HG02588 (cell line): ENCODE measurements around the gene NAA30.

Source experiments
- ATAC-seq: cut with Tn5 transposase; IDR thresholded peaks from one replicate; pipeline ENCODE4 v1.9.1; 2021; ENCODE audit warnings: mild to moderate bottlenecking, moderate library complexity; ENCODE audit not compliant: unreplicated experiment

NAA30 gene

DNA sequence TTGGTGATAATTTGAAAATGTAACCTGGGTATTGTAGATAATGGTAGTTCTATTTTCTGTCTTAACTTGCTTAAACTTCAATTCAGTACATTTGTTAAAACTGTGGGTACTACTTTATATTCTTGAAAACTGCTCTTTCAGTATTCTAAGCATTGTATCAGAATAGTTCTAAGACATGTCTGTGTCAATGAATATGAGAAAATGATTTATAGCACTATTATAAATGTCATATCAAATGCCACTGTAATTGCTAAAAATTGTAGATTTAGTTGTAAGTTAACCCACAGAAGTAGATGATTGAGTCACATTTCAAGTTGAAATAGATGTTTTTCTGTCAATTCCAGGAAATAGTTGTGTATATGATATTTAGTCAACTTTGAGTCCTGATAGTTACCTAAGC, 2.4 kb downstream of the NAA30 start:
- no peak for ATAC-seq

DNA sequence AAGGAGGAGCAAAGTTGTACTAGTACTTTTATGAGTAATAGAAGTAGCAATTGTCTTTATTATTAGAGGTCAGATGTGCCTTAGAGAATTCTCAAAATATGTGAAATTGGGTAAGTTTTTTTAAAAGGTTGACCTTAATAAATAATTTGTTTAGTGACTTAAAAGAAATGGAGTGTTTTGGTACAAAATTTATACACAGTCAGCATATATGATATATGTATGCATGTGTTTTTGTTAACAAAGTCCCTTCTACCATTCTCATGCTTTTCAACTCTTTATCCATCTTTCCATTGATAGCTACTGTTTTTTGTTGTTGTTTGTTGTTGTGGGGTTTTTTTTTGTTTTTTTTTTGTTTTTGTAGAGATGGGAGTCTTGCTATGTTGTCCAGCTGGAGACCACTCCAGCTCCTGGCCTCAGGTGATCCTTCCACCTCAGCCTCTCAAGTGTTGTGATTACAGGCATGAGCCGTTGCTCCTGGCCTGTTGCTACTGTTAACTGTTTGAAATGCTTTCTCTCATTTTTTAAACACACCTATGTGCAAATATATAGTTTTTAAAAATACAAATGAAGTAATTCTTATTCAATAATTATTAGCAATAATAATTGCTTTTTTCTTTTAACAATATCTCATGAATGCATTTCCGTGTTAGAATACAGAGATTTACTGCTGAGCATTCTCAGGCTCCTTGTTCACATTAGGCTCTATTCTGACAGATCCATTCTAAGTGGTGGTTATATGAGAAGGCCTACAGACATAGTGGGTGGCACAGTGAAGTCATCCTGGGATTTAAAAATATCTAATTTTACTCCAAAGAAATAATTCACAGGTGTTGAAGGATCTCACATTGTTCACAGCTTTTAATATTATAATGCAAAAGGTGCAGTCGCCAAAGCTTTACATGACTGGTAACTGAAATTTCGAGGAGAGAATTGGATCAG, 10.4 kb downstream of the NAA30 start:
- no peak for ATAC-seq

DNA sequence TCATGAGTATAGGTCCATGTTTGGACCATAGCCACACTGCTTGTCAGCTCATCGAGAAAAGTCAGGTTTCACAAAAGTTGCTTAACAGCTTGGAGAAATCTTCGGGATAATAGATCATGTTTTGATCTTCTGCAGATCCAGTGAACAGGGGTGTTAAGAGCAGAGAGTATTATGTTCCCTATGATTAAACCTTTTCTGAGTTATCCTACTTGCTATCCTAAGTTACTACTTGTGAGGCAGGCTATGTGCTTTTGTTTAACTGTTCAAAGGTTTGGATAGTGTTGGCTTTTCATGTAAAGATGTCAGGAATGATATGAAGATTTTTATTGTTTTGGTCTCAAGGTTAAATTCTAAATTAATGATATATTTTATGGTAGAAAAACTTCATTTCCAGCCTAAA, 11.1 kb downstream of the NAA30 start:
- no peak for ATAC-seq

- ATAC-seq, result no peak
These were observed 11.9 kb downstream of the NAA30 start for GRCh38 chr14:57402173-57402852.

DNA sequence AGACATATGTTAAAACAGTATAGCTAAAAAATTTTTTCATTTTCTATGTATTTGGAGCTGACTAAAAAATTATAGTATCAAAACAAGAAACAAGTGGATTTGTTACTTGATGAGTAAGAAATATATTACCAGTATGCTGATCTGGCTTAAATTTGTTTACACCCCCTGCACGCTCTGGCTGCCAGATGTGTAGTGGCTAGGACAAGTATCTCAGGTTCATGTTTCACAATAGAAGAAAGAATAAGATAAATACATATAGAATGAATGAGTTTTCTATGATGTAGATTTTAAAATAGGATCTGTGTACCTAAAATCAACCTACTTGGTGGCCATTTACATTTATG, 13.1 kb downstream of the NAA30 start:
- no peak for ATAC-seq

- ATAC-seq, result no peak
These were observed 15.2 kb downstream of the NAA30 start for GRCh38 chr14:57405562-57405961.

DNA sequence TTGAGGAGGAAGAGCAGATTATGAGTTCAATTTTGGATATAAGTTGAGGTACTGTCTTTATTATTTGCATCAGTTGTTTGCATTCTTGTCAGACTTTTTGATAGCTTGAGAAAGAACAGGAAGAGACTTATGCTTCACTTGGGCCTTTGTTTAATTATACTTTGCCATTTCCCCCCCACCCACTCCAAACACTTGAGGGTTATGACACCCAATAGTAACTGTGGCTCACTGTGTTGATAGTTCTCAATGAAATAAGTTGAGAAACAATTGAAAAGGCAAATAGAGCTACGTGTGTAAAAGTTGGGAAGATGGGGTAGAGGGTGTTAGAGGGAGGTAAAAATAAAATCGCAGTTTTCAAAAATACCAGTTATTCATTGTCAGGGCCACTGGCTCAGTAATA, 17.7 kb downstream of the NAA30 start:
- no peak for ATAC-seq

DNA sequence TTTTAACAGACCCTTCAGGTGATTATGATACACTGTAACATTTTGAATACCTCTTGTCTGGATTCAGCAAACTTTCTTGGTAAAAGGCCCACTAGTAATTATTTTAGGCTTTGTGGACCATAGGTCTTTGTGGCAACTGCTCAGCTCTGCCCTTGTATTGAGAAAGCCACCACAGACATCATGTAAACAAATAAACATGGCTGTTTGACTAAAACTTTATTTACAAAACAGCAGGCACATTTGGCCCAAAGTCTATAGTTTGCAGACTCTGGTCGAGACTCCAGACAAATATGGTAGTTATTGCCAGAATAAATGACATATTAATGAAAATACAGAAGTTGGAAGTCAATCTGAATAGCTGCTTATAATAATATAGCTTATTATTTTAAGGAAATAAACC, 18.2 kb downstream of the NAA30 start:
- no peak for ATAC-seq

DNA sequence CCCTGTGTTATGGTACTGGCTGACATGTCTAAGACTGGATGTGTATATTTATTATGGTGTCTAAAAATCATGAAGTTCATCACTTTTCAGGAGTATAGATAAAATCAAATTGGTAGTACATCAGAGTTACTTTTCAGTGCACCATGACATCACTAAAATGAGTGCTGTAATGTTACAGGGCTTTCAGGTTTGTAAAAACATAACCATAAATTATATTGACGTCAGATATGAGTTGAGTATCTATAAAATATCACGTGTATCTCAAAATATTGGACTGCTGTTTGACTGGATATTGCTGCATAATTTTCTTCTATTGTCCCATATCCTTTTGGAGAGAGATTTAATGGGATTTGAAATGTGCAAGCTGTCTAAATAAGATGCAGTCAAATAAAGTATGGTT, 22.0 kb downstream of the NAA30 start:
- ATAC-seq, result no peak

DNA sequence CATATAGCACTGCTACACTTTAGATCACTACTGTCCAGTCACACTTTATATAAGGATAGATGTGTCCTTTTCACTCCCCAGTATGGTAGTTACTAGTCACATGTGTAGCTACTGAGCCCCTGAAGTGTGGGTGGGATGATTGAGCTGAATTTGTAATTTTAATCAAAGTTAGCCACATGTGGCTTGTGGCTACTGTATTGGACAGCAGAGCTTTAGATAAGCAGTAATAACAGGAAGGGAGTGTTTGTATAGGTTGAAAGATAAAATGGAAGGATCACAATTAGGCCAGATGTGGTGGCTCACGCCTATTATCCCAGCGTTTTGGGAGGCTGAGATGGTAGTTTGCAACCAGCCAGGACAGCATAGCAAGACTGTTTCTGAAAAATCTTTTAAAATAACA, 23.5 kb downstream of the NAA30 start:
- no peak for ATAC-seq

DNA sequence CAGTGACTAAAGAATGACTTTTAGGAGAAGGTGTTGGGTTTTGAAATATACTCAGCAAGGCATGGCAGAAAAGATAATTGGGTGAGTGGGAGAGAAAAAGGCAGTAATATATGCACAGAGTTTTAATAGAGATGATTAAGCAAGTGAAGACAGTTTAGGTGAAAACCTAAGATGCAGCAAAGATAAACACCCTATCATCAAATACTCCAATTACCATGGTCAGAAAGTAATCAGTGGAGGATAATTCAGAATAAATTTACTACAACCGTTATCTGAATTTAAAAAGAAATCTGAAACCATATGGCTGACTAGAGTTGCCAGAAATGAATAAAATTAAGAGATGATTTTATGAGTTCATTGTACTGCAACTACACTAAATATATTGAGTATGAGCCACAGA, 26.8 kb downstream of the NAA30 start:
- no peak for ATAC-seq

GRCh38 chr14:57418999-57419398, 28.6 kb downstream of the NAA30 start:
- ATAC-seq, result no peak

DNA sequence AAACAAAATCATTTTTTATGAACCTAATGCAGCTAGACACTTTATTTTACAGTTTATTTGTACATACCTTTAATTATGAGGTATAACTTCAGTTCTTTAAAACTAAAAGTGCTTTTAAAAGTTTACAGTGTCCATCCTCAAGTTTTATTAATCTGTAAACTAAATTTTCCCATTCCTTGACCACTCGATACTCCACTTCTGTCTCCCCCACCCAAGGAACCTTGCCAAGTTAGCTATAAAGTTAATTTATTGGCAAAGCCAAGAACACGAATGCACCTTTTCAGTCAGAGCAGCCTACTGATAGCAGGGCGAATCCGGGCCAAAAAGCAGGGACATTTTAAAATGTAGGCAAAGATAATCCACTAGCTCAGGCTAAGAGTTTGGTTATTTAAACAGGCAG, 29.6 kb downstream of the NAA30 start:
- ATAC-seq, result no peak

GRCh38 chr14:57420986-57421385, 30.6 kb downstream of the NAA30 start:
- no peak for ATAC-seq

- ATAC-seq, result no peak
These were observed 45.5 kb downstream of the NAA30 start for GRCh38 chr14:57435923-57436322.

DNA sequence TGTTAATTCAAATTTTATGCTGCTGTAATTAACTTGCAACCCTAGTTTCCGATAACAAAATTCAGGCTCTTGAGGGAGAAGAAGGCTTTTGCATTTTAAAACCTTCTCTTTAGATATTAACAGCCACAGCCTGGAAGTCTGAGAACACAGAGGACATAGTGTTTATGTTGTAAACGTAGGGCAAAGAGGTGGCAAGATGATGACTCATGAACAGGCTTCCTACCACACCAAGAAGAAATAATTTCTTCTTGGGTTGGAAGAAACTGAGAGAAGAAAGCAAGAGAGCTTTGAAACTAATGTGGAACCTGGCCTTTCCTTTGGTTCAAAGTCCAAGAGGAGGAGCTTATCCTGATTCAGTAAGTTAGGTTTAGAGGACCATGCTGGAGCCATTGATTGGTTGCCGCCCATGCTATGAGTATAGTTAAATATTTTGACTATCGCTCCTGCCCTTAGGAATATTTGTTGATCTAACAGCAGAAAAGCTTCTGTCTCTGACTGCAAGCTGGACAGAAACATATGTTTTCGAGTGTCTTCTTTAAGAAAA, 71.5 kb downstream of the NAA30 start:
- no peak for ATAC-seq

DNA sequence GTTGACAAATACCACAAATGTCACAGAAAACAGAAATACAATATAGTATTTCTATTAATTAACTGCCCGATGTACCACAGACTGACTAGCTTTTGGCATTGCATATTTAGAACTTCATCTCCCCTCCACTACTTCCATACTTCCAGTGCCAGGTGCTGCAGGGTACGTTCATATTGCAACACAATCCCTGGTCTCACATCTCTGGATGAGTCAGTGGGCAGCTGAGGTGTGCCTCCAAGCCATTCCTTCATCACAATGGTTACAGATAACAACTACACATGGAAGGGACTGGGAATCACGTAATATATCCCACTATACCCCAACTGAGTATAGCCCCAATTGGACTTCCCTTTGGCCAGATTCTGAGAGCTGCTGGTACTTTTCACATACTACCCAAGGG, 72.2 kb downstream of the NAA30 start:
- no peak for ATAC-seq

DNA sequence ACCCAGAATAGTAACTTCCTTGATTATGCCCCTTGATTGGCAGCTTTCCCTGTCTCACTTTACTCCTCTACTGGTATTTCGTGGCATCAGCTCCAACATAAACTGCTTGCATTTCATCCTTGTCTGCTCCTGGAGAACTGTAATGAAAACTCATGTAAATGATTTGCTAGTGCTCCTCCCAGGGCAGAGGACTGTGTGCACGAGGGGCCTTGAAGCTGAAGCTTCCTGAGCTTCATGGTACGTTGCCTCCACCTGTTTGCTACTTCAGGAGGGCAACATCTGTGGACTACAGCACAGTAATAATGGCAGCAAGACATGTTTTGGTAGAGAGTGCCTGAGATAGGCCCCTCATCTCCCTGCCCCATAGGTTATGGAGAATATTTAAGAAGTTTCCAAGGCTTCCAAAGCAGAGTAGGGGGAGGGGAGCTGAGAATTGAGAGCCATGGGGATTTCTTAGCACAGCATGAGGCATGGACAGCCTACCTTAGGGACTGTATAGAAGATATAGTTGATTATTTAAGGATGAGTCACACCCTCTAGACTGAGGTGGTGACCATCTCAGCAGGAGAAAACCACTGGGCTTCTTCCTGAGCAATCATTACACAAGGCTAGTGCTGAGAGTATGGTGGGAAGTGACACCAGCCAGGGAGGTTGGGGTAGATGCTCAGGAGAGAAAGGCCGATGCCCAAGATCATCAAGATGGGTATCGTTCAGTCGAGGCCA, 73.8 kb downstream of the NAA30 start:
- peak; percentile 90 for ATAC-seq
